Vagina (tissue), 2 donors: ENCODE measurements around the gene GABRP. TPM values are rescaled to one million over a fixed set of nuclear protein-coding genes. Genes with fewer than 3 reads are reported as not detected.
"Not testable (repeated sequence)": the region's sequence is repeated elsewhere in the genome, so short reads cannot be mapped to it uniquely, and the experiment has no call there.

Experiments used
- DNase-seq, 2 donors: peaks; one replicate each; pipeline ENCODE4 v3.0.0-alpha.2; 2017; ENCODE audit errors: extremely low spot score in 2 of 2
- H3K27ac ChIP-seq: fragments of 200-600 bp; sonication (generic); one replicate; pipeline ENCODE4 v1.5.1; 2019
- H3K27me3 ChIP-seq: fragments of 200-600 bp; sonication (generic); one replicate; pipeline ENCODE4 v1.5.1; 2019
- H3K36me3 ChIP-seq, 2 donors: fragments of 200-600 bp; sonication (generic); one replicate each; pipeline ENCODE4 v1.5.1; 2017 to 2019
- H3K4me1 ChIP-seq: fragments of 200-600 bp; sonication (generic); one replicate; pipeline ENCODE4 v1.5.1; 2019
- H3K4me3 ChIP-seq, 2 donors: fragments of 200-600 bp; sonication (generic); 1 replicate in 1 of 2; 2 replicates in 1 of 2; pipeline ENCODE4 v1.5.1; 2016 to 2019
- H3K9me3 ChIP-seq: fragments of 200-600 bp; sonication (generic); one replicate; pipeline ENCODE4 v1.5.1; 2019
- CTCF ChIP-seq, 3 experiments: fragments of 450-650 bp in 2 of 3; fragments of 200-600 bp in 1 of 3; sonication (generic) in 1 of 3; IDR thresholded peaks; one replicate each; pipeline ENCODE4 v1.5.1; 2017 to 2019; ENCODE audit warnings: antibody characterized with exemption in 3 of 3, mild to moderate bottlenecking in 2 of 3, moderate library complexity in 2 of 3
- POLR2A ChIP-seq, 2 donors: fragments of 450-650 bp; IDR thresholded peaks; one replicate each; pipeline ENCODE4 v1.6.1; 2017; ENCODE audit warnings: antibody characterized with exemption in 2 of 2, mild to moderate bottlenecking in 2 of 2, moderate library complexity in 2 of 2
- POLR2AphosphoS5 ChIP-seq, 2 donors: sonication (generic); formaldehyde crosslinking; IDR thresholded peaks; one replicate each; pipeline ENCODE4 v1.9.0; 2017; ENCODE audit warnings: antibody characterized with exemption in 2 of 2, mild to moderate bottlenecking in 2 of 2, low read depth in 1 of 2; ENCODE audit not compliant: insufficient read depth in 1 of 2
- intact Hi-C: fragments of 100-400 bp; cut with DNase I; formaldehyde crosslinking; loops from one replicate; pipeline ENCODE4 v1.15.1; 2023
- total RNA-seq: library from RNA; depleted of rRNA; stranded (reverse); fragments of >200 nt; gene quantifications from one replicate; pipeline ENCODE4 v1.2.3, GENCODE V29; 2016

The GABRP gene
- total RNA-seq, 1 donor from 2014 or later: 20.6 TPM

DNA sequence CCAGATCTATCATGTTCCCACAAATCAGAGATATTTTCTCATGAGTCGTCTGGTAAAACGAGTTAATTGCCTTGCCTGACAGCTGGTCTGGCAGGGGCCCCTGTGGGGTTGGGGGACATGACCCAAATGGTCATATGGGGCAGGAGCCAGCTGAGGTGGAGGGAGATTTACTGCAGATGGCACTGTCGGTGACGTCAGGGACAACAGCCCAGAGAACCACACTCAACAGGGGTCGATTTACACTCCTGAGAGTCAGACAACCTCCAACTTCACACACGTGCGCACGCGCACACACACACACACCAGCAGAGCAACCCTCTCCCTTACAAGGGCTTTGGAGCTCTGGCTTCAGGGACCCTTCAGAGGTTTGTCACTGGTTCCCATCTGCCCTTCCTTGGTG is 23.4 kb upstream of the GABRP start:
- Histone ChIP-seq H3K36me3 (no peaks in the 10 kb centered on the region), H3K27me3 (no peaks in the 10 kb centered on the region), H3K4me1 (peaks cover 17% of the 10 kb centered on the region), H3K9me3 (no peaks in the 10 kb centered on the region), H3K4me3 (no peak overlapping the region), H3K27ac (no peak overlapping the region)
- intact Hi-C loops: no loop called here
- TF ChIP-seq CTCF (IDR thresholded peaks at IDR 0.05) (no peak), POLR2AphosphoS5 (IDR thresholded peaks at IDR 0.05; ENCODE audit: insufficient read depth in 1 of 2, low read depth in 1 of 2) (no peak), POLR2A (IDR thresholded peaks at IDR 0.05) (no peak)
- no peak for DNase-seq

DNA sequence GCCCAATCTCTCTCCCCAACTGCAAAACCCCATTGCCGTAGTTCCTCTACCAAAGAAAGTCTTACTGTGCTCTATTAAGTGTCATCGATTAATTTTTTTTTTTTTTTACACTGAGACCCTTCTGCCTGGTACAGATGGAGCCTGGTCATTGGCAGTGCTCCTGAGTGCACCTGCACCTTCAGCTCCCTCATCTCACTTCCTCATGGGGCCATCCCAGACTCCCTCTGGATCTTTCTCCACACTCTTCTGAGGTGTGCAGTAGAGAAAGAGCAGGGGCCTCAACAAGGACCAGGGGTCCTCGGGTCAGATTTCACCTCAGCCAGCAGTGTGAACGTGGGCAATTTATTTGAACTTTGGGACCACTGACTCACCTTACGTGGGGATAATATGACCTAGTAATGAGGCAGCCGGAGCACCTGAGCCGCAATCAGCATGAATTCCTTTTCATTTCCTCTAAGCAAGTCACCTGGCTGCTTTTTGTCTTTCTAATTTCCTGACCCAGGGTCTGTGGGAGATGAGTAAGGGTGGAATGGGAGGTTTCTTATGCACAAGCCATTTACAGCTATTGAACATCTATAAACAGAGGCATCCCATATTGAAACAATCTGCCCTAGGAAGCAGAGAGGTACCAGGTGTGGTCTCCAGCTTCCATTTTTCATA is 22.3 kb upstream of the GABRP start:
- Histone ChIP-seq H3K27me3 (no peaks in the 10 kb centered on the region), H3K9me3 (no peaks in the 10 kb centered on the region), H3K36me3 (no peaks in the 10 kb centered on the region), H3K4me1 (peaks cover 17% of the 10 kb centered on the region), H3K27ac (no peak overlapping the region), H3K4me3 (no peak overlapping the region)
- no peak for DNase-seq
- intact Hi-C loops: no loop called here
- TF ChIP-seq CTCF (IDR thresholded peaks at IDR 0.05): no peak
- TF ChIP-seq POLR2A (IDR thresholded peaks at IDR 0.05): no peak
- TF ChIP-seq POLR2AphosphoS5 (IDR thresholded peaks at IDR 0.05; ENCODE audit: insufficient read depth in 1 of 2, low read depth in 1 of 2): no peak

DNA sequence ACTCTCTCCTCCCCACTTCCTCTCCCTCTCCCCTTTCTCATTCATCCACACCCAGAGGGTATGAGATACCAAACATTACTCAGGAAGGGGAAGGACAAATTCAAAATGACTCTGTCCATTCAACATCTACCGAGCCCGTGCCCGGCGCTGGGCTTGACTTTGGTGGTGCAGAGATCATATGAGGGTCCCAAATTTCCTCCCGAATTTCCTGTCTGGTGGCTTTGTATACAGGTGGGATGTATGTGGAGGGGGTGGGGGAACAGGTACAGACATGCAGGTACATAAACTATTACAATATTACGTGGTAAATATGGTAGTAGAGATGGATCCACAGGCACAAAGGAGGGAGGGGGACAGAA is 21.8 kb upstream of the GABRP start:
- TF ChIP-seq CTCF (IDR thresholded peaks at IDR 0.05) (no peak), POLR2AphosphoS5 (IDR thresholded peaks at IDR 0.05; ENCODE audit: insufficient read depth in 1 of 2, low read depth in 1 of 2) (no peak), POLR2A (IDR thresholded peaks at IDR 0.05) (no peak)
- no peak overlapping the region for H3K27ac ChIP-seq
- H3K4me1 ChIP-seq: peaks cover 14% of the 10 kb centered on the region
- H3K27me3 ChIP-seq: no peaks in the 10 kb centered on the region
- no peak overlapping the region for H3K4me3 ChIP-seq
- H3K36me3 ChIP-seq: no peaks in the 10 kb centered on the region
- intact Hi-C loops: no loop called here
- DNase-seq: no peak
- H3K9me3 ChIP-seq: no peaks in the 10 kb centered on the region

- H3K4me3 ChIP-seq, intact Hi-C loops, H3K9me3 ChIP-seq, DNase-seq, H3K27ac ChIP-seq, H3K36me3 ChIP-seq, H3K27me3 ChIP-seq, H3K4me1 ChIP-seq: not testable (repeated sequence)
Observed at GRCh38 chr5:170762298-170762697, 21.2 kb upstream of the GABRP start.

DNA sequence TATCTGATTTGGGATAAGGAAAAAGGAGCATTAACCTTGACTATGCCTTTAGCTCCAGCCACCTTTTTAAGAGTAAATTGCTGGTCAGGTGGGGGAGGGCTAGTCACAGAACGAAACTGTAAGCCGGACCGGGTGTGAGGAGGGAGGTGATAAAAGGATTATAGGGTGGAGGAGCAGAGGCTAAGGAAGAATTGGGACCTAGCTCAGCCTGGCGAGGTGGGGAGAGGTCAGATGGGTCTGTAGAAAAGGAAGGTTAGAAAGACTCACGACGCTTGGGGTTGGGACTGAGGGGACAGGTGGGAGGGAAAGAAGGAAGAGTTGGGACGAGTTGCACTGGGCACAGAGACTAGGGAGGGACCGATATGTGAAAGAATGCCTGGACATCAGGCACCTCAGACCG is 17.7 kb upstream of the GABRP start:
- H3K36me3 ChIP-seq, H3K4me1 ChIP-seq, H3K9me3 ChIP-seq, H3K27me3 ChIP-seq, H3K4me3 ChIP-seq, intact Hi-C loops, DNase-seq, H3K27ac ChIP-seq: not testable (repeated sequence)

DNA sequence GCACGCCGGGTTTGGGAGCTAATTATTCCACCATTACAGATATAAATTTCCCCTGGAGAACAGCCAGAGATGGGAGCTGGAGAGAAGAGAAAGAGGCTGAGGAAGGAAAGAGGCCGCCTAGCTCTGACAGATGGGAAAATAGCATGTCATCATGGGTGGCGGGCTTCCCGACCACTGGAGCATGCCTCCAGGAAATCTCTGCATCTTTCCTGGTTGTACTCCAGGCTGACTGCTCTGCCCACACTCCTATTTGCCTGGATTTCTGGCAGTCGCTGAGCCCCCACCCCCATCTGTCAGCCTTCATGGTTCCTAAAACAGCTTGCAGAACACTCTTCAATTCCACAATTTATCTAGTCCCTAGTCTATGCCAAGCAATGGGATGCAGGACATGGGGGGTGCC is 14.3 kb upstream of the GABRP start:
- no peaks in the 10 kb centered on the region for H3K9me3 ChIP-seq
- no peaks in the 10 kb centered on the region for H3K36me3 ChIP-seq
- H3K4me1 ChIP-seq: no peaks in the 10 kb centered on the region
- no peak overlapping the region for H3K4me3 ChIP-seq
- no peak for TF ChIP-seq CTCF (IDR thresholded peaks at IDR 0.05)
- TF ChIP-seq POLR2AphosphoS5 (IDR thresholded peaks at IDR 0.05; ENCODE audit: insufficient read depth in 1 of 2, low read depth in 1 of 2): no peak
- TF ChIP-seq POLR2A (IDR thresholded peaks at IDR 0.05): no peak
- no peak overlapping the region for H3K27ac ChIP-seq
- H3K27me3 ChIP-seq: no peaks in the 10 kb centered on the region
- intact Hi-C loops: no loop called here
- no peak for DNase-seq
